A549 (cell line): Measurements from ENCODE around the gene TBC1D12. TPM values are rescaled to one million over a fixed set of nuclear protein-coding genes. Genes with fewer than 3 reads are reported as not detected.

Experiments used
- ATAC-seq, 2 experiments: fragments of 200-7000 bp in 1 of 2; fragments of >200 bp in 1 of 2; cut with Nextera tagmentation in 1 of 2; cut with Tn5 transposase in 1 of 2; 3 replicates each; pipeline versions ENCODE4 v1.8.0 to v1.9.1; 2018 to 2020; ENCODE audit warnings: mild to moderate bottlenecking in 1 of 2, moderate library complexity in 1 of 2
- CTCF ChIA-PET: fragments of 300-600 bp; sonication (Branson Sonifier 250); formaldehyde crosslinking; extraction: SDS; loops from one replicate; lab custom pipeline; 2021; ENCODE audit warnings: antibody characterized with exemption, inconsistent platforms; lab: Yijun Ruan, JAX
- POLR2A ChIA-PET: fragments of 350-600 bp; formaldehyde crosslinking; extraction: SDS; loops from one replicate; lab custom pipeline; 2021; ENCODE audit warnings: antibody characterized with exemption, inconsistent platforms; lab: Yijun Ruan, JAX
- DNase-seq, 2 experiments: peaks; one replicate each; pipeline versions ENCODE4 v3.0.0 to v3.0.0-alpha.2; 2011 to 2016; ENCODE audit warnings: low read depth in 1 of 2, low spot score in 1 of 2
- FAIRE-seq: peaks from 2 replicates; lab custom pipeline; 2011; peaks lifted over from hg19 to GRCh38; lab: Jason Lieb, UNC
- H3K27ac ChIP-seq, 2 experiments: fragments of >200 bp; sonication (Bioruptor Twin); formaldehyde crosslinking; 3 replicates each; pipeline ENCODE4 v1.5.1; 2016 to 2017
- H3K4me1 ChIP-seq: fragments of >200 bp; sonication (Bioruptor Twin); formaldehyde crosslinking; 3 replicates; pipeline ENCODE4 v1.6.1; 2016
- H3K4me2 ChIP-seq: fragments of >200 bp; sonication (Bioruptor Twin); formaldehyde crosslinking; 3 replicates; pipeline ENCODE4 v1.6.1; 2016
- H3K4me3 ChIP-seq: fragments of >200 bp; sonication (Bioruptor Twin); formaldehyde crosslinking; 3 replicates; pipeline ENCODE4 v1.5.1; 2016
- H3K9me3 ChIP-seq: fragments of >200 bp; sonication (Bioruptor Twin); formaldehyde crosslinking; 3 replicates; pipeline ENCODE4 v1.6.1; 2016
- ATOH8 ChIP-seq: fragments of 250-450 bp; sonication (Bioruptor Pico); IDR thresholded peaks from 2 replicates; pipeline ENCODE4 v1.5.0; 2020; ENCODE audit warnings: low read depth, mild to moderate bottlenecking, moderate library complexity
- CBX2 ChIP-seq: fragments of 200-600 bp; sonication (generic); IDR thresholded peaks from 2 replicates; pipeline ENCODE4 v1.6.1; 2016; ENCODE audit warnings: low read depth, mild to moderate bottlenecking, borderline replicate concordance
- CBX8 ChIP-seq: fragments of 200-600 bp; sonication (generic); IDR thresholded peaks from 2 replicates; pipeline ENCODE4 v1.6.1; 2016
- CEBPB ChIP-seq, 2 experiments: fragments of >200 bp in 1 of 2; sonication (Bioruptor Twin) in 1 of 2; formaldehyde crosslinking in 1 of 2; IDR thresholded peaks; 2 replicates each; pipeline ENCODE4 v1.6.1; 2012 to 2016
- CHD2 ChIP-seq: fragments of 150-350 bp; IDR thresholded peaks from 2 replicates; pipeline ENCODE4 v1.6.1; 2014; ENCODE audit warnings: low read length; ENCODE audit not compliant: partially characterized antibody
- CHD4 ChIP-seq: fragments of 200-600 bp; sonication (generic); IDR thresholded peaks from 2 replicates; pipeline ENCODE4 v1.6.1; 2016; ENCODE audit warnings: antibody characterized with exemption, mild to moderate bottlenecking, borderline replicate concordance
- EHF ChIP-seq: fragments of 250-450 bp; sonication (Bioruptor Pico); IDR thresholded peaks from 2 replicates; pipeline ENCODE4 v1.5.0; 2020; ENCODE audit warnings: mild to moderate bottlenecking
- EP300 ChIP-seq, 2 experiments: fragments of >200 bp; sonication (Bioruptor Twin); formaldehyde crosslinking; IDR thresholded peaks; 2 replicates in 1 of 2; 3 replicates in 1 of 2; pipeline ENCODE4 v1.6.1; 2016 to 2017
- FOSL2 ChIP-seq, 2 experiments: fragments of 450-650 bp in 1 of 2; fragments of >200 bp in 1 of 2; sonication (Bioruptor Twin) in 1 of 2; formaldehyde crosslinking; IDR thresholded peaks; 2 replicates each; pipeline versions ENCODE4 v1.5.0 to v1.6.1; 2016 to 2020; ENCODE audit warnings: mild to moderate bottlenecking in 1 of 2, moderate library complexity in 1 of 2
- FOXS1 ChIP-seq: fragments of 250-450 bp; sonication (Bioruptor Pico); IDR thresholded peaks from 2 replicates; pipeline ENCODE4 v1.5.0; 2020; ENCODE audit warnings: mild to moderate bottlenecking, moderate library complexity
- HES2 ChIP-seq: fragments of >200 bp; sonication (Bioruptor Twin); formaldehyde crosslinking; IDR thresholded peaks from 2 replicates; pipeline ENCODE4 v1.6.1; 2016
- JUNB ChIP-seq: fragments of >200 bp; sonication (Bioruptor Twin); formaldehyde crosslinking; IDR thresholded peaks from 2 replicates; pipeline ENCODE4 v1.6.1; 2016
- MAX ChIP-seq: IDR thresholded peaks from 2 replicates; pipeline ENCODE4 v1.6.1; 2012
- NPAS2 ChIP-seq: fragments of 250-450 bp; sonication (Bioruptor Pico); IDR thresholded peaks from 2 replicates; pipeline ENCODE4 v1.8.0; 2022; ENCODE audit warnings: mild to moderate bottlenecking, moderate library complexity, borderline replicate concordance
- PHF8 ChIP-seq: fragments of 200-600 bp; sonication (generic); IDR thresholded peaks from 2 replicates; pipeline ENCODE4 v1.6.1; 2016; ENCODE audit warnings: low read depth, mild to moderate bottlenecking, antibody characterized with exemption, moderate library complexity, borderline replicate concordance
- RARB ChIP-seq: fragments of 250-450 bp; sonication (Bioruptor Pico); IDR thresholded peaks from 2 replicates; pipeline ENCODE4 v1.8.0; 2021; ENCODE audit warnings: mild to moderate bottlenecking, moderate library complexity
- RNF2 ChIP-seq: fragments of 200-600 bp; sonication (generic); IDR thresholded peaks from 2 replicates; pipeline ENCODE4 v1.6.1; 2016; ENCODE audit warnings: low read depth, mild to moderate bottlenecking, antibody characterized with exemption, moderate library complexity, borderline replicate concordance
- SREBF2 ChIP-seq: fragments of 450-650 bp; IDR thresholded peaks from 2 replicates; pipeline ENCODE4 v1.6.1; 2014; ENCODE audit warnings: mild to moderate bottlenecking, moderate library complexity
- TFCP2L1 ChIP-seq: fragments of 250-450 bp; sonication (Bioruptor Pico); IDR thresholded peaks from 2 replicates; pipeline ENCODE4 v1.5.0; 2021; ENCODE audit warnings: mild to moderate bottlenecking
- ZFP36 ChIP-seq: fragments of 450-650 bp; IDR thresholded peaks from 2 replicates; pipeline ENCODE4 v1.6.1; 2014; ENCODE audit warnings: borderline replicate concordance; ENCODE audit not compliant: partially characterized antibody
- WGBS: methylation state at CpG from one replicate; pipeline ENCODE4 v1.1.6; 2017; ENCODE audit errors: missing lambda C conversion rate; 5-methylcytosine and 5-hydroxymethylcytosine counted together
- polyA plus RNA-seq, 4 experiments: library from polyadenylated mRNA; depleted of rRNA in 3 of 4; stranded (reverse); fragments of >200 nt; fragmentation: RNase III in 1 of 4; extraction: RNeasy Plus Mini Kit Qiagen cat#74134 plus additional on column Dnase treatment in 1 of 4; gene quantifications; 2 replicates in 3 of 4; 3 replicates in 1 of 4; pipeline ENCODE4 v1.2.3, GENCODE V29; 2011 to 2017
- TF ChIP-seq, protein P1 (sequence below): IDR thresholded peaks from 2 replicates; pipeline ENCODE4 v1.6.1; 2012; ENCODE audit warnings: low read depth, borderline replicate concordance

The TBC1D12 gene
- polyA plus RNA-seq, 2 of the 4 experiments (the other 2 are of a cell fraction), result 4.4 to 5.7 TPM

DNA sequence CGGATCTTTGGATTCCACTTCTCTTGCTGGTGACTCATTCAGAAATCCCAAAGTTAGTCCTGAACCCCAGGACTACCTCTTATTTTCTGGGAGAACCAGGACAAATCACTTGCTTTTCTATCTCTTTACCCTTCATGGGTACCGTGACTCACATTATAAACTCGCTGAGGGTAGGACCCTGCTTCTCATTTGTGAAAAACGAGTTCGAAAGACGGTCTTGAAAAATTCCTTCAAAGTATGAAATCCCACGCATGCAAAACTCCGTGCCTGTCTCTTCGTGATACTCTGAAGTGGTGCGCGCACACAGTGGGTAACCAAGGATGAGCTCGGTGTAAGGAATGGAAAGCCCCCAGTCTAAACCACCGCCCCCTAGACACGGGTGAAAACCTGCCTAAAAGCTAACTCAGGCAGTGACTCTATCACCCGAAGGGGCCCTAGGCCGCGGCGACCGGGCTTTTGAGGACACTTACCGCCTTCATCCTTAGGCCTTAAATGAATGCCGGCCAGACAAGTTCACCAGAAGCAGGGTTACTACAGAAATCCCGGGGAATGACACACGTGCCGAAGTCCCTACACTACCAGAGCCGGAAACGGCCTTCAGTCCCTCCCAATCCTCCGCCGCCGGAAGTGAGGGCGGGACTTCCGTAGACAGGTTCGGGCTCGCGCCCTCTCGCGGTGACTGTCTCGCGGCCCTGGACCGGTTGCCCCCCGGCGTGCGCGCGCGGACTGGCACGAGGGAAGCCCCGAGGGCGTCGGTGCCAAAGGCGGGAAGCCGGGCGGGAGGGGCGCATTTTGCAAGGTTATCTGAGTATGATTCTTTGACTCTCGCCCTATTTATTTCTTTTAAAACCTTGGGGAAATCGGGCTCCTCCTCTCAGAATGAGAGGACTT lies 39.7 kb upstream of the TBC1D12 start, which contains the start of gene NOC3L (continued):
- TF ChIP-seq CHD4 (no peak), FOXS1 (CRISPR knock-in tag) (peak; percentile 44; the same call in 1 of the 2 replicates), NPAS2 (CRISPR knock-in tag) (peak; percentile 74; the same call in 1 of the 2 replicates), CEBPB (IDR thresholded peaks at IDR 0.05) (no peak), CBX2 (no peak), TFCP2L1 (CRISPR knock-in tag) (no peak), CBX8 (no peak), PHF8 (peak; percentile 82), EP300 (IDR thresholded peaks at IDR 0.05) (no peak), FOSL2 (IDR thresholded peaks at IDR 0.05) (no peak), FOSL2 (CRISPR knock-in tag; IDR thresholded peaks at IDR 0.05) (peak; percentile 63), ATOH8 (CRISPR knock-in tag) (peak; percentile 96), CHD2 (peak; percentile 86), MAX (peak; percentile 100)

- peak; percentile 33 to 46; a peak in 4 of 6 replicates for ATAC-seq
These were observed 39.1 kb upstream of the TBC1D12 start for GRCh38 chr10:94363251-94363565.

GRCh38 chr10:94364482-94364881 lies 37.9 kb upstream of the TBC1D12 start:
- Histone ChIP-seq H3K4me1 (peaks cover 6% of the 10 kb centered on the region; the same call in 1 of the 3 replicates), H3K4me2 (no peak overlapping the region), H3K4me3 (no peak overlapping the region), H3K27ac (no peak overlapping the region), H3K9me3 (no peaks in the 10 kb centered on the region)
- TF ChIP-seq JUNB, result no peak
- TF ChIP-seq, protein P1, sequence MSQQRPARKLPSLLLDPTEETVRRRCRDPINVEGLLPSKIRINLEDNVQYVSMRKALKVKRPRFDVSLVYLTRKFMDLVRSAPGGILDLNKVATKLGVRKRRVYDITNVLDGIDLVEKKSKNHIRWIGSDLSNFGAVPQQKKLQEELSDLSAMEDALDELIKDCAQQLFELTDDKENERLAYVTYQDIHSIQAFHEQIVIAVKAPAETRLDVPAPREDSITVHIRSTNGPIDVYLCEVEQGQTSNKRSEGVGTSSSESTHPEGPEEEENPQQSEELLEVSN, result no peak
- no peak for TF ChIP-seq HES2
- no peak for TF ChIP-seq RARB
- TF ChIP-seq SREBF2, result no peak
- no peak for TF ChIP-seq EHF (CRISPR knock-in tag)
- no peak for TF ChIP-seq ATOH8 (CRISPR knock-in tag)
- no peak for TF ChIP-seq CBX2
- ChIA-PET POLR2A (no interaction called here), CTCF (interaction anchor here (0.9 kb wide), 1 partner anchor 29 kb away, joined by 3 read pairs; no protein-coding TSS in a partner anchor)
- WGBS, result 85% methylated on average over 1 of the region's 1 CpG
- no peak for DNase-seq
- no peak for FAIRE-seq
- ATAC-seq, result no peak

More at GRCh38 chr10:94363251-94363565, 39.1 kb upstream of the TBC1D12 start:
- 51% methylated on average over 8 of the region's 8 CpGs for WGBS
- no peak for DNase-seq
- Histone ChIP-seq H3K27ac (peak overlapping the region; percentile 84 to 89), H3K4me2 (peak overlapping the region; percentile 80), H3K4me1 (peaks cover 6% of the 10 kb centered on the region; the same call in 1 of the 3 replicates), H3K4me3 (peak overlapping the region; percentile 75)
- POLR2A ChIA-PET, result interaction anchor here (1.0 to 1.8 kb wide), 2 partner anchors 19 to 39 kb away, joined by 4 to 7 read pairs; partner anchors contain the start of gene TBC1D12
- TF ChIP-seq RNF2, result peak; percentile 91; the same call in 1 of the 2 replicates
- no peak for TF ChIP-seq ZFP36
- 0 out of 2 replicates have a peak, but pooled peaks have one; percentile 11 for TF ChIP-seq RARB
- TF ChIP-seq, all 56 proteins: peak for 2
- CTCF ChIA-PET, result interaction anchor here (0.5 to 2.6 kb wide), 10 partner anchors 9 to 171 kb away, joined by 3 to 14 read pairs (median 6); partner anchors contain the start of gene TBC1D12
- no peaks in the 10 kb centered on the region for H3K9me3 ChIP-seq
- no peak for FAIRE-seq
